Activated effector memory CD4-positive, alpha-beta T cell treated with anti-CD3 and anti-CD28 coated beads, Interleukin-2, amount 50 U/mL, for 16 hours (primary cell): ENCODE results near the gene DEFB108B.
"Not testable (repeated sequence)": the region's sequence is repeated elsewhere in the genome, so short reads cannot be mapped to it uniquely, and the experiment has no call there.

ENCODE experiments used
- DNase-seq: peaks from one replicate; pipeline ENCODE4 v3.0.0-alpha.2; 2020

The DEFB108B gene

GRCh38 chr11:71832811-71833210, at the start of gene DEFB108B:
DEFB108B (plus strand) TSS chr11:71833200; CDS start chr11:71833200, 0 bp downstream.
- not testable (repeated sequence) for DNase-seq

GRCh38 chr11:71786114-71786847, 46.7 kb upstream of the DEFB108B start:
- DNase-seq: not testable (repeated sequence)

- peak; percentile 100 for DNase-seq
Observed at GRCh38 chr11:71786848-71787097, 46.2 kb upstream of the DEFB108B start.

GRCh38 chr11:71787098-71787823, 45.7 kb upstream of the DEFB108B start:
- DNase-seq: peak; percentile 94

- not testable (repeated sequence) for DNase-seq
Observed at GRCh38 chr11:71787824-71788454, 45.1 kb upstream of the DEFB108B start.

GRCh38 chr11:71789444-71790196, 43.4 kb upstream of the DEFB108B start:
- DNase-seq: not testable (repeated sequence)

GRCh38 chr11:71791111-71791510, 41.9 kb upstream of the DEFB108B start:
- not testable (repeated sequence) for DNase-seq

GRCh38 chr11:71792621-71793235, 40.3 kb upstream of the DEFB108B start:
- peak; percentile 85 for DNase-seq

GRCh38 chr11:71794386-71795040, 38.5 kb upstream of the DEFB108B start:
- not testable (repeated sequence) for DNase-seq

GRCh38 chr11:71795236-71795635, 37.8 kb upstream of the DEFB108B start:
- not testable (repeated sequence) for DNase-seq

GRCh38 chr11:71796016-71796415, 37.0 kb upstream of the DEFB108B start:
- not testable (repeated sequence) for DNase-seq

GRCh38 chr11:71796781-71797180, 36.2 kb upstream of the DEFB108B start:
- DNase-seq: not testable (repeated sequence)

GRCh38 chr11:71799556-71800128, 33.4 kb upstream of the DEFB108B start:
- not testable (repeated sequence) for DNase-seq

- DNase-seq: peak; percentile 94
Observed at GRCh38 chr11:71800335-71800953, 32.6 kb upstream of the DEFB108B start.

- DNase-seq: not testable (repeated sequence)
Observed at GRCh38 chr11:71801026-71801425, 32.0 kb upstream of the DEFB108B start.

GRCh38 chr11:71802874-71803273, 30.1 kb upstream of the DEFB108B start:
- not testable (repeated sequence) for DNase-seq

GRCh38 chr11:71804158-71804947, 28.6 kb upstream of the DEFB108B start:
- DNase-seq: not testable (repeated sequence)

- DNase-seq: not testable (repeated sequence)
Observed at GRCh38 chr11:71812529-71812928, 20.5 kb upstream of the DEFB108B start.

- peak; percentile 94 for DNase-seq
Observed at GRCh38 chr11:71813481-71814355, 19.3 kb upstream of the DEFB108B start.
